Gastroesophageal sphincter (tissue), 4 donors: ENCODE data around the gene RBM27. TPM values are rescaled to one million over a fixed set of nuclear protein-coding genes. Genes with fewer than 3 reads are reported as not detected.
A peak's percentile ranks its signal among the peaks of the same experiment; 100 is the strongest.
"Not testable (repeated sequence)": the region's sequence is repeated elsewhere in the genome, so short reads cannot be mapped to it uniquely, and the experiment has no call there.

Experiments
- ATAC-seq: fragments of 150-250 bp; one replicate; pipeline ENCODE4 v1.9.1; 2016; ENCODE audit warnings: mild to moderate bottlenecking, moderate library complexity
- H3K27ac ChIP-seq, 4 donors: fragments of 200-600 bp; sonication (generic) in 3 of 4; 1 replicate in 3 of 4; 2 replicates in 1 of 4; pipeline ENCODE4 v1.5.1; 2016 to 2019
- H3K27me3 ChIP-seq: fragments of 200-600 bp; sonication (generic); one replicate; pipeline ENCODE4 v1.5.1; 2019
- H3K36me3 ChIP-seq, 2 donors: fragments of 200-600 bp; sonication (generic); one replicate each; pipeline ENCODE4 v1.5.1; 2019; ENCODE audit warnings: control low read depth in 1 of 2
- H3K4me1 ChIP-seq, 3 donors: fragments of 200-600 bp; sonication (generic); 1 replicate in 2 of 3; 2 replicates in 1 of 3; pipeline ENCODE4 v1.5.1; 2016 to 2019; ENCODE audit warnings: control low read depth in 2 of 3
- H3K4me3 ChIP-seq, 2 donors: fragments of 200-600 bp; sonication (generic); one replicate each; pipeline ENCODE4 v1.5.1; 2019; ENCODE audit warnings: mild to moderate bottlenecking in 1 of 2, moderate library complexity in 1 of 2
- H3K9me3 ChIP-seq, 3 donors: fragments of 200-600 bp; sonication (generic); one replicate each; pipeline ENCODE4 v1.5.1; 2017 to 2019; ENCODE audit warnings: control low read depth in 2 of 3
- CTCF ChIP-seq, 4 experiments: fragments of 200-600 bp in 2 of 4; fragments of 450-650 bp in 2 of 4; sonication (generic) in 1 of 4; IDR thresholded peaks; one replicate each; pipeline ENCODE4 v1.5.1; 2017 to 2019; ENCODE audit warnings: antibody characterized with exemption in 4 of 4, mild to moderate bottlenecking in 2 of 4, moderate library complexity in 2 of 4
- EP300 ChIP-seq: sonication (generic); formaldehyde crosslinking; IDR thresholded peaks from one replicate; pipeline ENCODE4 v1.6.1; 2017; ENCODE audit warnings: antibody characterized with exemption, mild to moderate bottlenecking
- POLR2A ChIP-seq, 2 donors: fragments of 450-650 bp; IDR thresholded peaks; one replicate each; pipeline ENCODE4 v1.6.1; 2017; ENCODE audit warnings: antibody characterized with exemption in 2 of 2, mild to moderate bottlenecking in 2 of 2, moderate library complexity in 1 of 2
- POLR2AphosphoS5 ChIP-seq: sonication (generic); formaldehyde crosslinking; IDR thresholded peaks from one replicate; pipeline ENCODE4 v1.6.1; 2017; ENCODE audit warnings: antibody characterized with exemption
- WGBS, 2 donors: methylation state at CpG; one replicate each; pipeline ENCODE4 v1.1.5; 2018; ENCODE audit warnings: low coverage in 1 of 2; 5-methylcytosine and 5-hydroxymethylcytosine counted together
- total RNA-seq, 4 donors: library from RNA; depleted of rRNA; stranded (reverse); fragments of >200 nt; gene quantifications; one replicate each; pipeline ENCODE4 v1.1.0, GENCODE V29; 2016

Gene RBM27
- total RNA-seq, 4 donors from 2014 or later = 20.4 to 29.6 (median 21.2) TPM

- TF ChIP-seq CTCF (IDR thresholded peaks at IDR 0.05) (no peak), POLR2AphosphoS5 (no peak), POLR2A (IDR thresholded peaks at IDR 0.05) (no peak), EP300 (no peak)
- 83 to 93% methylated on average over 1 of the region's 1 CpG for WGBS, 2 donors
- Histone ChIP-seq H3K4me3 (no peak overlapping the region), H3K27ac (no peak overlapping the region), H3K36me3 (no peaks in the 10 kb centered on the region), H3K27me3 (peaks cover 18% of the 10 kb centered on the region), H3K4me1 (no peaks in the 10 kb centered on the region), H3K9me3 (no peaks in the 10 kb centered on the region)
- no peak for ATAC-seq
These were observed 10.1 kb upstream of the RBM27 start for GRCh38 chr5:146193285-146193684.

GRCh38 chr5:146194997-146195396 is 8.4 kb upstream of the RBM27 start:
- not testable (repeated sequence) for ATAC-seq, H3K9me3 ChIP-seq, H3K36me3 ChIP-seq, H3K4me3 ChIP-seq, H3K4me1 ChIP-seq, H3K27ac ChIP-seq
- peaks cover 18% of the 10 kb centered on the region for H3K27me3 ChIP-seq
- 80 to 83% methylated on average over 1 to 4 of the region's 4 CpGs for WGBS, 2 donors

DNA sequence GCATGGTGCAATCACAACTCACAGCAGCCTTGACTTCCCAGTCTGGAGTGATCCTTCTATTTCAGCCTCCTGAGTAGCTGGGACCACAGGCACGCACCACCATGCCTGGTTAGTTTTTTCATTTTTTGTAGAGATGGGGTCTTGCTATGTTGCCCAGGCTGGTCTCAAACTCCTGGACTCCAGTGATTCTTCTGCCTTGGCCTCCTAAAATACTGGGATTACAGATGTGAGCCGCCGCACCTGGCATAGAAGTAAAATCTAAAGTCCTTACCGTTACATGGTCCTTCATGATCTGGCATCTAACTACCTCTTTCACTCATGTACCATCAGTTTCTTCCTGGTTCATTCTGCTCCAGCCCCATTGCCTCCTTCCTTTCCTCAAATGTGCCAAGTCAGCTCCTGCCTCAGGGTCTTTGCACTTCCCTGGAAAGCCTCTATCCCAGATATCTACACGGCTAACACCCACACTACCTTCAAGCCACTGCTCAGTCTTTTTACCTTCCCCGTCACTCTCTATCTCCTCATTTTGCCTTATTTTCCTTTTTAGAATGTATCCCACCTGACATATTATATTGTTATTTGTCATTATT is 6.9 kb upstream of the RBM27 start:
- Histone ChIP-seq H3K9me3 (no peaks in the 10 kb centered on the region), H3K27ac (no peak overlapping the region), H3K4me3 (no peak overlapping the region), H3K36me3 (no peaks in the 10 kb centered on the region), H3K4me1 (peaks cover 0 to under 1% (median 0%) of the 10 kb centered on the region in 3 donors), H3K27me3 (peaks cover 11% of the 10 kb centered on the region)
- 90 to 95% methylated on average over 3 to 6 of the region's 6 CpGs for WGBS, 2 donors
- no peak for ATAC-seq
- TF ChIP-seq POLR2AphosphoS5 = no peak
- TF ChIP-seq POLR2A (IDR thresholded peaks at IDR 0.05) = no peak
- TF ChIP-seq CTCF (IDR thresholded peaks at IDR 0.05) = no peak
- no peak for TF ChIP-seq EP300

- WGBS, 2 donors = 59 to 64% methylated on average over 4 of the region's 6 CpGs
- Histone ChIP-seq H3K27me3 (peaks cover 1% of the 10 kb centered on the region), H3K4me1 (peaks cover 0 to 16% (median 0%) of the 10 kb centered on the region in 3 donors), H3K27ac (peak overlapping the region in 2 of 4 donors; percentile 18 to 48), H3K9me3 (no peaks in the 10 kb centered on the region), H3K36me3 (no peaks in the 10 kb centered on the region), H3K4me3 (no peak overlapping the region)
- ATAC-seq = no peak
- TF ChIP-seq POLR2AphosphoS5 (no peak), CTCF (IDR thresholded peaks at IDR 0.05) (no peak), EP300 (no peak), POLR2A (IDR thresholded peaks at IDR 0.05) (no peak)
These were observed 4.1 kb upstream of the RBM27 start for GRCh38 chr5:146199176-146199815.

GRCh38 chr5:146201795-146202194 is 1.6 kb upstream of the RBM27 start:
- not testable (repeated sequence) for H3K27me3 ChIP-seq, H3K4me3 ChIP-seq, H3K36me3 ChIP-seq, ATAC-seq, H3K9me3 ChIP-seq
- Histone ChIP-seq H3K27ac (peak overlapping the region in 1 of 4 donors; percentile 91), H3K4me1 (peaks cover 0 to 41% (median 11%) of the 10 kb centered on the region in 3 donors)
- WGBS, 2 donors = 85% methylated on average over 4 to 5 of the region's 12 CpGs

DNA sequence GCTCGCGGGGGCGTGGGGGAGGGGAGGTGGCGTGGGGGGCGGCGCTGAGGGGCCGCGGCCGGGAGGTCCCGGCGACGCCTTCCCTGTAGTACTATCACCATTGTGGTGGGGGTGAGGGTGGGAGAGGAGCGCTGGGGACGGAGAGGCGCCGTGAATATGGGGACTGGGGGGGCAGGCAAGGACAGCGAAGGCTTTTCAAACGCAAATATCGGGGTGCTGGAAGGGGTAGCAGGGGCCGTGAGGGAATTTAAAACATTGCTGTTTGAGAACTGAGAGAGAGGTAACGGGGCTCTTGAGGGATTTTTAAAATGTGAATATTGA is 427 bp downstream of the RBM27 start:
- Histone ChIP-seq H3K36me3 (no peaks in the 10 kb centered on the region), H3K27me3 (no peaks in the 10 kb centered on the region), H3K4me1 (peaks cover 0 to 60% (median 14%) of the 10 kb centered on the region in 3 donors), H3K9me3 (no peaks in the 10 kb centered on the region), H3K27ac (peak overlapping the region; percentile 21 to 91 (median 82)), H3K4me3 (peak overlapping the region; percentile 54 to 97)
- 0 to 1% methylated on average over 5 to 6 of the region's 21 CpGs for WGBS, 2 donors
- ATAC-seq = no peak
- TF ChIP-seq POLR2AphosphoS5 (no peak), EP300 (no peak), POLR2A (IDR thresholded peaks at IDR 0.05) (no peak), CTCF (IDR thresholded peaks at IDR 0.05) (no peak)
